Stimulated activated CD8-positive, alpha-beta memory T cell treated with anti-CD3 and anti-CD28 coated beads, Interleukin-12 subunit alpha, Interleukin-12 subunit beta, amount 100 ng/mL, for 24 hours (primary cell): ENCODE measurements around the gene SLC7A4.
"Not testable (repeated sequence)": the region's sequence is repeated elsewhere in the genome, so short reads cannot be mapped to it uniquely, and the experiment has no call there.

ENCODE experiments used
- DNase-seq: peaks from one replicate; pipeline ENCODE4 v3.0.0-alpha.2; 2020; ENCODE audit errors: extremely low read depth

The SLC7A4 gene

GRCh38 chr22:21064917-21065864 is 32.8 kb upstream of the SLC7A4 start:
- DNase-seq, result no peak

- not testable (repeated sequence) for DNase-seq
Observed at GRCh38 chr22:21064425-21064824, 32.1 kb upstream of the SLC7A4 start.

GRCh38 chr22:21061660-21062321 is 29.4 kb upstream of the SLC7A4 start:
- DNase-seq, result not testable (repeated sequence)

- DNase-seq, result not testable (repeated sequence)
Observed at GRCh38 chr22:21060363-21060762, 28.0 kb upstream of the SLC7A4 start.

- no peak for DNase-seq
Observed at GRCh38 chr22:21055880-21056319, 23.5 kb upstream of the SLC7A4 start.

GRCh38 chr22:21055564-21055834 is 23.1 kb upstream of the SLC7A4 start:
- no peak for DNase-seq

GRCh38 chr22:21054714-21055563 is 22.6 kb upstream of the SLC7A4 start:
- DNase-seq, result no peak

GRCh38 chr22:21054046-21054713 is 21.8 kb upstream of the SLC7A4 start:
- DNase-seq, result no peak

GRCh38 chr22:21052715-21053459 is 20.5 kb upstream of the SLC7A4 start:
- DNase-seq, result no peak

GRCh38 chr22:21051831-21052400 is 19.6 kb upstream of the SLC7A4 start:
- DNase-seq, result no peak

GRCh38 chr22:21051145-21051830 is 18.9 kb upstream of the SLC7A4 start:
- no peak for DNase-seq

GRCh38 chr22:21048965-21049364 is 16.6 kb upstream of the SLC7A4 start:
- not testable (repeated sequence) for DNase-seq

- not testable (repeated sequence) for DNase-seq
Observed at GRCh38 chr22:21048448-21048847, 16.1 kb upstream of the SLC7A4 start.

- no peak for DNase-seq
Observed at GRCh38 chr22:21047730-21048129, 15.4 kb upstream of the SLC7A4 start.

- no peak for DNase-seq
Observed at GRCh38 chr22:21047035-21047661, 14.8 kb upstream of the SLC7A4 start.

- peak; percentile 52 for DNase-seq
Observed at GRCh38 chr22:21045585-21046294, 13.4 kb upstream of the SLC7A4 start, which contains the start of gene LRRC74B. TSS of gene LRRC74B (plus strand) at chr22:21045946. CDS start at chr22:21045987, 41 bp downstream.

GRCh38 chr22:21044931-21045584 is 12.7 kb upstream of the SLC7A4 start:
- DNase-seq, result no peak

GRCh38 chr22:21043860-21044535 is 11.6 kb upstream of the SLC7A4 start:
- no peak for DNase-seq
